HG02623 (cell line): ENCODE results near the gene RDM1.

ENCODE experiments used
- ATAC-seq: cut with Tn5 transposase; IDR thresholded peaks from one replicate; pipeline ENCODE4 v1.9.1; 2021; ENCODE audit warnings: moderate library complexity; ENCODE audit not compliant: unreplicated experiment

RDM1 gene

DNA sequence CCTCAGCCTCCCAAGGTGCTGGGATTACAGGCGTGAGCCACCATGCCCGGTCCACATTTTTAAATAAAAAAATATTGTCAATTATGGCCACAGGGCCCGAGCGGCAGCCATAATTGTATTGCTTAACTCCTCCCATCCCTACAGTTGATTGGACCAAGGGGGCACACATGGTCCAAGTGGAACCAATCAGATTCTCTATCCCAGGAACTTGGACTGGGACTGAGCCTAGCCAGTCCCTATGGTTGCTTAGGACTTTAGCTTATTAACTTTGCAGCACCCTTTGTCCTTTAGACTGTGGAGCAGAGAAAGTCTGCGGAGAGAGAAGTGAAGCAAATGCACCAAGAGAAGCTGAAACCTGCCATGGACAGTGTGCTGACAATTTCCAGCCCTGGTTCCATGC lies 5.5 kb upstream of the RDM1 start:
- ATAC-seq, result no peak

GRCh38 chr17:35934760-35935159 lies 4.2 kb upstream of the RDM1 start:
- ATAC-seq, result no peak

GRCh38 chr17:35932586-35932985 lies 2.0 kb upstream of the RDM1 start:
- ATAC-seq, result no peak

- ATAC-seq, result no peak
Observed at GRCh38 chr17:35931794-35932425, 1.3 kb upstream of the RDM1 start.

GRCh38 chr17:35927714-35928113 lies 2.9 kb downstream of the RDM1 start:
- no peak for ATAC-seq

DNA sequence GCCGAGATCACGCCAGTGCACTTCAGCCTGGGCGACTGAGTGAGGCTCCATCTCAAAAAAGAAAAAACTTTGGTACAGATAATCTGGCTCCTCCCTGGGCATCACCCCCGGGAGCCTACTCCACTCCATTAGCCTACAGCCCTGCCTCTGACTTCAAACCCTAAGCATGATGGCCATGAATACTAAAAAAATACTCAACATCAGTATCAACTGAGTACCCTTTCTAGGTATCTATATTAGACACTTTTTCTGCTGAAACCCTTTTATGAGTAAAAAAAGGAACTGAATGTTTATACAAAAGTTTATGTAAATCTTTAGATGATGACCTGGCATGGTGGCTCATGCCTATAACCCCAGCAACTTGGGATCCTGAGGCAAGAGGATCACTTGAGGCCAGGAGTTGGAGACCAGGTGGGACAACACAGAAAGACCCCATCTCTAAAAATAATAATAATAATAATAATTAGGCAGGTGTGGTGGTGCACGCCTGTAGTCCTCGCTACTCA lies 6.9 kb downstream of the RDM1 start:
- no peak for ATAC-seq

- ATAC-seq, result no peak
Observed at GRCh38 chr17:35920229-35920628, 10.3 kb downstream of the RDM1 start.

DNA sequence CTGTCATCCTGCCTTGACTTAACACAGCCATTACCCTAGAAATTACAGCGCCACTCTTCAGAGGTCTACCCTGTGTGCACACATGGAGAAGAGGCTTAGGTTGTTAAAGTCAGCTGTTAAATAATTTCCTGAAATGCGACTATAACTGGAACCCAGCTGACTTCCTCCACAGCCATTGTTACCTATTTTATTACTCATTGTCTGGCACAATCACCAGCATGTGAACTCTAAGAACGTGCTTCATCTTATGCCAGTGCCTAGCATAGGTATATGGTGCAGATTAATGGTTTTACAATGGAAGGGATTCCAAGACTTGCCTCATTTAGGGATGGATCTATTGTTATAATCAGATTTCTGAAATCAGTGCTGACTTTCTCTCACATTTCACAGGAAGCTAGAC lies 11.9 kb downstream of the RDM1 start:
- ATAC-seq, result no peak

GRCh38 chr17:35917519-35918213 lies 12.9 kb downstream of the RDM1 start:
- no peak for ATAC-seq

- no peak for ATAC-seq
Observed at GRCh38 chr17:35915153-35915964, 15.2 kb downstream of the RDM1 start.

DNA sequence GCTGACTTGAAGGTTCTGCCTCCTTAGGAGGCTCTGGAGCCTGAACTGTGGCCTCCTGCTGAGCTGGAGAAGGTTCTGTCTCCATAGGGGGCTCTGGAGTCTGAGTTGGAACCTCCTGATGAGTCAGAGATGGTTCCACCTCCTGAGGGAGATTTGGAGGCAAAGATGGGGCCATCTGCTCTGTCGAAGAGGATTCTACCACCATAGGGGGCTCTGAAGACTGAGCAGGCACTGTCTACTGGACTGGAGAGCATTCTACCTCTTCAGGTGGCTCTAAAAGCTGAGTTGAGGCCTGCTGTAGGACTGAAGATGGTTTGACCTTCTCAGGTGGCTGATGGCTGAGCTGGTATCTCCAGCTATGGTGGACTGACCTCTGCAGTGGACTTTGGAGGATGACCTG lies 16.2 kb downstream of the RDM1 start:
- no peak for ATAC-seq

- ATAC-seq, result no peak
Observed at GRCh38 chr17:35913609-35914008, 17.0 kb downstream of the RDM1 start.

GRCh38 chr17:35912942-35913341 lies 17.6 kb downstream of the RDM1 start:
- no peak for ATAC-seq

DNA sequence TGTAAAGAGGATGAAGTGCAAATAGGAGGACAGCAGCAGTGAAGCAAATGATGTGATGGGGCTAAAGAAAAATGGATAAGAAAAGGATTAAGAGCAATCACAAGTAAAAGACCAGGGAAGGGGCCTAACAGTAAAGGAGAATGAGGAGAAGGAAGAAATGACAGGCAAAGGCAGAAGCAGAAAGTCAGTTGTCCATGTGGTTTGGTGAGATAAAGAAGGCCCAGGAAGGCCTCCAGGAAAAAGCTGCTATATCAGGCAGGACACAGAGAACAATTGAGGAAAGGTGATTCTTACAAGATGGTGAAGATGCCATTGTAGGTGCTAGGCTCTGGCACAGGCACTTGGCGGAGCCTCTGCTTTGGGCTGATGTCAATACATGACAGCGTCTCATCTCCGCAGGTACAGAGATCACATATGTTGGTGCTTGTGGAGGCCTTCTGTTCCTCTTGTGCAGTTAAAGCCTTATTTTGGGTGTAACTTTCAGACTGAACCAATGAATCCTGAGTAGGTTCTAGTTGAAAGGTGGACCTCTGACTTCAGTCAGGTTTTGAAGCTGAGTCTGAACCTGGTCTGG lies 18.1 kb downstream of the RDM1 start:
- ATAC-seq, result no peak

- ATAC-seq, result no peak
Observed at GRCh38 chr17:35909408-35909807, 21.2 kb downstream of the RDM1 start.

GRCh38 chr17:35907691-35908090 lies 22.9 kb downstream of the RDM1 start:
- no peak for ATAC-seq

DNA sequence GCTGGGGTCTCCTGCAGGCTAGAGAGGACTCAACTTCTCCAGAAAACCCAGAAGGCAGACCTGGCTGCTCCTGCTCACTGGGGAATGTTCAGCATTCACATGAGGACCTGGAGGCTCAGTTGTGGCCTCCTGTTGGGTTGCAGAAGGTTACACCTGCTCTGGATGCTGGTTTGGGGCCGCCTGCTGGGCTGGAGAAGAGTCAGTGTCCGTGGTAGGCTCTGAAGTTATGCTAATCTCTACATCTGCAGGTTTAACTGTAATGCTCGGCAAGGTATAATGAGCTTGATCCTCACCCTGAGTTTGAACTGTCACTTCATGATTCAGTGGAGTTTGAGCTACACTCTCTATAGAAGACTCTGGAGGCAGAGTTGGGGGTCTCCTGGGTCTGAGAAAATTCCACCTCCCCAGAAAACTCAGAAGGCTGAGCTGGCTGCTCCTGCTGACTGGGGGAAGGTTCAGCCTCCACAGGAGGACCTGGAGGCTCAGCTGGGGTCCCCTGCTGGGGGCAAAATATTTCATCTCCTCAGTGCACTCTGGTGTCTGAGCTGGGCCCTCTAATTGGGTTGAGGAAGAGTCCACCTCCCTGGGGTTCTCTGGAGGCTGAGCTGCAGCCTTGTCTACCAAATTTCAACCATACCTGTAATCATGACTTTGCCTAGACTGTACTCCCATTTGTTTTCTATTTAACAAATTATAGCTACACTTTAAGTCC lies 23.5 kb downstream of the RDM1 start:
- ATAC-seq, result no peak

GRCh38 chr17:35906191-35906925 lies 24.2 kb downstream of the RDM1 start:
- ATAC-seq, result no peak

DNA sequence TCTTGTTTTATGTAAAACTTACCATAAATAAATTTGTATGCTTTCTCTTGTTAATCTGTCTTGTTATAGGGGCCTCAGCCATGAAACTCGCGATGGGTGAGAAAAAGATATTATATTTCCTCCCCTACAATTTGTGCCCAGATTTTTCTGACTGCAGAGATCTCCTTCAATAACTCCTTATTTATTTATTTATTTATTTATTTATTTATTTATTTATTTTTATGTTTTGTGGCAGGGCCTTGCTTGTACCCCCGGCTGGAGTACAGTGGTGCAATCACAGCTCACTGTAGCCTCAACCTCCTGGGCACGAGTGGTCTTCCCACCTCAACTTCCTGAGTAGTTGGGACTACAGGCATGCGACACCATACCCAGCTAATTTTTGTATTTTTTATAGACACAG lies 27.1 kb downstream of the RDM1 start:
- ATAC-seq, result no peak

GRCh38 chr17:35901631-35902175 lies 28.9 kb downstream of the RDM1 start:
- no peak for ATAC-seq
